Activated CD8-positive, alpha-beta T cell treated with anti-CD3 and anti-CD28 coated beads for 36 hours (primary cell): ENCODE data around the gene MAIP1. TPM values are rescaled to one million over a fixed set of nuclear protein-coding genes. Genes with fewer than 3 reads are reported as not detected.

ENCODE experiments used
- ATAC-seq: fragments of 200-7000 bp; cut with Tn5 transposase; one replicate; pipeline ENCODE4 v1.10.0; 2021; ENCODE audit warnings: mild to moderate bottlenecking, moderate library complexity
- CTCF ChIA-PET: fragments of 350-600 bp; sonication (Branson Sonifier 250); formaldehyde crosslinking; loops from one replicate; lab custom pipeline; 2021; ENCODE audit warnings: antibody characterized with exemption; lab: Charles Lee
- POLR2A ChIA-PET: fragments of 350-600 bp; sonication (Branson Sonifier 250); formaldehyde crosslinking; loops from one replicate; lab custom pipeline; 2021; ENCODE audit warnings: antibody characterized with exemption; lab: Charles Lee
- DNase-seq: peaks from one replicate; pipeline ENCODE4 v3.0.0-alpha.2; 2020
- H3K27ac Mint-ChIP-seq: one replicate; pipeline ENCODE4 v1.8.0; 2021; ENCODE audit warnings: mild to moderate bottlenecking, mixed read lengths
- H3K27me3 Mint-ChIP-seq: one replicate; pipeline ENCODE4 v1.8.0; 2021; ENCODE audit warnings: mixed read lengths
- H3K36me3 Mint-ChIP-seq: one replicate; pipeline ENCODE4 v1.8.0; 2021; ENCODE audit warnings: low read depth, mixed read lengths
- H3K4me1 Mint-ChIP-seq: one replicate; pipeline ENCODE4 v1.8.0; 2021; ENCODE audit warnings: low read depth, mixed read lengths
- H3K4me3 Mint-ChIP-seq: one replicate; pipeline ENCODE4 v1.8.0; 2021; ENCODE audit warnings: mild to moderate bottlenecking, moderate library complexity, mixed read lengths
- H3K9me3 Mint-ChIP-seq: one replicate; pipeline ENCODE4 v1.8.0; 2021; ENCODE audit warnings: mixed read lengths
- CTCF ChIP-seq: fragments of 200-600 bp; IDR thresholded peaks from one replicate; pipeline ENCODE4 v1.8.0; 2022; ENCODE audit warnings: antibody characterized with exemption, mild to moderate bottlenecking
- intact Hi-C: fragments of 100-400 bp; cut with micrococcal nuclease; formaldehyde crosslinking; loops from one replicate; pipeline ENCODE4 v1.10.0; 2022
- total RNA-seq, 2 experiments: library from RNA; stranded (reverse); gene quantifications; one replicate each; pipeline ENCODE4 v1.2.3, GENCODE V29; 2021

MAIP1 gene
- total RNA-seq, 2 experiments from 2014 or later: 31.9 to 32.3 TPM

- Mint-ChIP-seq H3K36me3 (no peaks in the 10 kb centered on the region), H3K9me3 (no peaks in the 10 kb centered on the region), H3K4me1 (no peaks in the 10 kb centered on the region), H3K27ac (no peak overlapping the region), H3K4me3 (no peak overlapping the region), H3K27me3 (no peaks in the 10 kb centered on the region)
- ChIA-PET POLR2A (no interaction called here), CTCF (interaction anchor here (3.0 kb wide), 1 partner anchor 9 kb away, joined by 23 read pairs; no protein-coding TSS in a partner anchor)
- ATAC-seq (no peak), DNase-seq (no peak)
- TF ChIP-seq CTCF: no peak
- intact Hi-C loops: no loop called here
These were observed 39.5 kb downstream of the MAIP1 start for GRCh38 chr2:199994896-199995295.

- no peak overlapping the region for H3K27ac Mint-ChIP-seq
These were observed 41.9 kb downstream of the MAIP1 start for GRCh38 chr2:199997296-199997695.

GRCh38 chr2:199999166-199999565 lies 43.8 kb downstream of the MAIP1 start:
- ChIA-PET CTCF (no interaction called here), POLR2A (no interaction called here)

More at GRCh38 chr2:199997296-199997695, 41.9 kb downstream of the MAIP1 start:
- ATAC-seq: no peak
- ChIA-PET CTCF (no interaction called here), POLR2A (no interaction called here)
- Mint-ChIP-seq H3K4me1 (no peaks in the 10 kb centered on the region), H3K36me3 (no peaks in the 10 kb centered on the region), H3K27me3 (no peaks in the 10 kb centered on the region), H3K9me3 (no peaks in the 10 kb centered on the region), H3K4me3 (no peak overlapping the region)
- intact Hi-C loops: no loop called here
- no peak for DNase-seq
- no peak for TF ChIP-seq CTCF

GRCh38 chr2:200000444-200001163 lies 45.2 kb downstream of the MAIP1 start:
- Mint-ChIP-seq H3K4me3 (no peak overlapping the region), H3K36me3 (no peaks in the 10 kb centered on the region), H3K9me3 (peaks cover 3% of the 10 kb centered on the region), H3K27me3 (peaks cover 2% of the 10 kb centered on the region), H3K27ac (no peak overlapping the region), H3K4me1 (no peaks in the 10 kb centered on the region)
- ChIA-PET CTCF (interaction anchor here (1.6 kb wide), 1 partner anchor 15 kb away, joined by 5 read pairs; no protein-coding TSS in a partner anchor), POLR2A (no interaction called here)
- TF ChIP-seq CTCF: no peak
- ATAC-seq (no peak), DNase-seq (no peak)
- intact Hi-C loops: no loop called here

More at GRCh38 chr2:199999166-199999565, 43.8 kb downstream of the MAIP1 start:
- DNase-seq: no peak
- H3K4me1 Mint-ChIP-seq: no peaks in the 10 kb centered on the region
- no peak for ATAC-seq
- no peak overlapping the region for H3K27ac Mint-ChIP-seq
- H3K27me3 Mint-ChIP-seq: no peaks in the 10 kb centered on the region
- intact Hi-C loops: no loop called here
- TF ChIP-seq CTCF: no peak
- H3K9me3 Mint-ChIP-seq: no peaks in the 10 kb centered on the region
- no peaks in the 10 kb centered on the region for H3K36me3 Mint-ChIP-seq
- no peak overlapping the region for H3K4me3 Mint-ChIP-seq

GRCh38 chr2:200003444-200003843 lies 48.1 kb downstream of the MAIP1 start:
- Mint-ChIP-seq H3K27ac (no peak overlapping the region), H3K27me3 (peaks cover 3% of the 10 kb centered on the region), H3K9me3 (peaks cover 3% of the 10 kb centered on the region), H3K4me3 (no peak overlapping the region), H3K4me1 (no peaks in the 10 kb centered on the region), H3K36me3 (no peaks in the 10 kb centered on the region)
- no peak for ATAC-seq
- intact Hi-C loops: no loop called here
- ChIA-PET POLR2A (no interaction called here), CTCF (no interaction called here)
- no peak for TF ChIP-seq CTCF
- no peak for DNase-seq
